CD4-positive, alpha-beta T cell treated with Interleukin-6 at 100 ng/mL for 8 hours (primary cell): ENCODE data around the gene TSC22D1.
"Not testable (repeated sequence)": the region's sequence is repeated elsewhere in the genome, so short reads cannot be mapped to it uniquely, and the experiment has no call there.

Source experiments
- DNase-seq: peaks from one replicate; pipeline ENCODE4 v3.0.0-alpha.2; 2020; ENCODE audit warnings: mixed read lengths, low spot score

TSC22D1 gene

DNA sequence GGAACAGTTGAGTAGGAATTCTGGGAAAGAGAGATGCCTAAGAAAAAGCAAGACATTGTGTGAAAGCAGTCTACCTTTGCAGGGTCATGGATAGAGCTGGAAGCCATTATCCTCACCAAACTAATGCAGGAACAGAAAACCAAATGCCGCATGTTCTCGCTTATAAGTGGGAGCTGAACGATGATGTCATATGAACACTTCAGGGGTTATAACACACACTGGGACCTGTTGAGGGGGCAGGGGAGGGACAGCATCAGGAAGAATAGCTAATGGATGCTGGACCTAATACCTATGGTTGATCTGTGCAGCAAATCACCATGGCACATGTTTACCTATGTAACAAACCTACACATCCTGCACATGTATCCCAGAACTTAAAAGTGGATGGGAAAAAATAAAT lies 69.9 kb downstream of the TSC22D1 start:
- DNase-seq: no peak

DNA sequence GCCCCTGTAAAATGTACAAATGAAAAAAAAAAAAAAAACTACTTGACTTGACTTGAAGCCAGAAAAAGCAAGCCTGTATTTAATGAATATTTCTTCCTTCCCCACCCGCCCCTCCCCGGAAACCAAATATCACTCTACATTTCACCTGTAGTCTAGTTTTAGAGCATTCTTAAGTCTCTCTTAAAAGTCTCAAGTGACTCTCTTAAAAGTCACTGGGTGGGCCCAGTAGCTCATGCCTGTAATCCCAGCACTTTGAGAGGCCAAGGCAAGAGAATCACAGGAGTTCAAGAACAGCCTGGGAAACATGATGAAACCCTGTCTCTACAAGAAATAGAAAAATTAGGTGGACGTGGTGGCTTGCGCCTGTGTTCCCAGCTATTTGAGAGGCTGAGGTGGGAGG lies 72.0 kb downstream of the TSC22D1 start:
- DNase-seq: no peak

DNA sequence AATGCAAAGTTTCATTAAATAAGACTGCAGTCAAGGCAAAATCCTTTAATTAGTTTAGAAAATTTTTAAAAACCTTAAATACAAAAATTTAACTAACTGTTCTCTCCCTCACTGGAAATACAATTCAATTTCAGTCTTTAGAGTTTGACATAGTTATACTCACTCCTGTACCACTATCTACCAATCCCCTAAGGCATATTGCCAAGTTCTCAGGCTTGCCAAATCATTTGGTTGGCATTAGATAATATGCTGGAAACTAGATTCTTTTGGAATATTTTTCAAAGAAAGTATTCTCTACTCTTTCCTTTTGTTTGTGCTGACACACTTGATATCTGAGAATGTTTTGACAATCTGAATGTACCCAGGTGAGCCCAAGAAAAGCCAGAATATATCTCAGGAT lies 77.2 kb downstream of the TSC22D1 start:
- no peak for DNase-seq

DNA sequence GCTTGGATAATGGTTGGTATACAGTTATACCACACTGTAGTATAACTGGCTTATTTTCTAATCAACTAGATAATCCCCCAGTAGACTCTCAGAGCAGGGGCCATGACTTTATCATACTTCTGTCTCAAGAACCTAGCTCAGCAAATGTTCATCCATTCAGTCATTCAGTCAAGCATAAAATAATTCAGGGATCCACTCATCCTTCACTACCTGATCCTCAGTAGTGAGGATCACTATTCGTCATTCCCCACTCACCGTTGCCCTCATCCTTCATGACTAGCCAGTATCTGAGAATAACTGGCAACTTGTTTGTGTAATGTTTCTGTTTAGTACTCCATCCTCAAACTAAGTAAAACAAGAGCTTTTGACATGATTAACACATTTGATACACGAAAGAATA lies 77.6 kb downstream of the TSC22D1 start:
- no peak for DNase-seq

DNA sequence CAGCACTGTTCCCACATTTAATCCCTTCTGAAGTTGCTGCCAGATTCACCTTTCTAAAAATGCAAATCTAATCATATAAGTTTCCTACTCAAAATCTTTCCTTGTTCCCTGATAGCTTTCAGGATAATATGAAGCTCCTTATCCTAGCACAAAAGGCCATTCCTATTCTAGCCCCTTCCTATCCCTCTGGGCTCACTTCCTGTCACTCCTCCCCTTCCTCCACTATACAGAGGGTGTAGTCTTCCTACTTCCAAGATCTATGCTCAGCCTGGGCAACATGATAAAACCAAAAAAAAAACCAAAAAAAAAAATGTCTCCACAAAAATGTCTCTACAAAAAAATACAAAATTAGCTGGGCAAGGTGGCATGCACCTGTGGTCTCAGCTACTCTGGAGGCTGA lies 78.3 kb downstream of the TSC22D1 start:
- DNase-seq: no peak

DNA sequence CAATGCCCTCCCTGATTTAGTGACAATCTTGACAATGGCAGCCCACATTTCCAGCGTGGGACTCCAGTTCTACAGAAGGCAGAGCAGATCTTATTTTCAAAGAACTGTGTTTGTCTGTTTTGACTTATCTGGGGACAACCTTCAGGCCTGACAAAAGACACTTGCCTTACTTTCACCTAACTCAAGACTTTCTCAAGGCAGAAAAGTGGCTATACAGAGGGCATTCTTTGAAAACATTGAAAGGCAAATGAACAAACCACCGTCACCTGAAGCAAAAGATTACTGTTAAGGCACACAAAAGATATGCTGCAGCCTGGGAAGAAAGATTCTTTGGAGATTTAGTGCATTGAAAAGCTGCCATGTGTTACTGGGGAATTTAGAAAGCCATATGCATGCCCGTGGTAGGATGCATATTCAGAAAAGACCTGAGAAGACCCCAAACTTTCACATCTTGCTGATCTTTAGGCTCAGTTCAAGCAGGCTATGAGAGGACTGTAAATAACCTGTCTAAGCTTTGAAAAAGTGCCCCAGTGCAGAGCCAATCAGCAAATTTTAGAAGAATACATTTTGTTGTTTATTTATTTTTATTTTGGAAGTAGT lies 82.8 kb downstream of the TSC22D1 start:
- DNase-seq: no peak

DNA sequence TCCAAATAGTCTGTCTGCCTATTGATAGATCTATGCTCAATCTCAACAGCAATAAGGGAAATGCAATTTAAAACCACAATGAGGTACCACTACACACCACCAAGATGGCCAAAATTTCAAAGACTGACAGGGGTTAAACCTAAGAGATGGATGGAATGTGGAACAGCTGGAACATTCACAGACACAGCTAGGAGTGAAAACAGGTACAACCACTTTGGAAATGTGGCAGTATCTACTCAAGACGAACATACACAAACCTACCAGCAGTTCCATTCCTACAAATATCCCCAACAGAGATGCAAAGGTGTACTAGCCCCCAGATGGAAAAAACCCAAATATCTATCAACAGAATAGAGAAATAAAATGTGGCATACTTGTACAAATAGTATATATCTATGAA lies 86.4 kb downstream of the TSC22D1 start:
- no peak for DNase-seq

DNA sequence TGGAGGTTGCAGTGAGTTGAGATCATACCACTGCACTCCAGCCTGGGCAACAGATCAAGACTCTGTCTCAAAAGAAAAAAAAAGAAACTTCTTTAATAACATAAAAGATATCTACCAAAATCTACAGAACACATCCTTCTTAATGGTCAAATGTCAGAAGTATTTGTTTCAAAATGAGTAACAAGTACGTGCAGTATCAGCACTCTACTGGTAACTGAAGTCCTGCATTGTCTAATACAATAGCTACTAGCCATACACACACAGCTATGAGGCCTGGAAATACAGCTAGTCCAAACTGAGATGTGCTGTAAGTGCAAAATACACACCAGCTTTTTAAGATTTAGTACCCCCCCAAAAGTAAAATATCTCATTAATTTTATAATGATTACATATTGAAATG lies 88.1 kb downstream of the TSC22D1 start:
- no peak for DNase-seq

DNA sequence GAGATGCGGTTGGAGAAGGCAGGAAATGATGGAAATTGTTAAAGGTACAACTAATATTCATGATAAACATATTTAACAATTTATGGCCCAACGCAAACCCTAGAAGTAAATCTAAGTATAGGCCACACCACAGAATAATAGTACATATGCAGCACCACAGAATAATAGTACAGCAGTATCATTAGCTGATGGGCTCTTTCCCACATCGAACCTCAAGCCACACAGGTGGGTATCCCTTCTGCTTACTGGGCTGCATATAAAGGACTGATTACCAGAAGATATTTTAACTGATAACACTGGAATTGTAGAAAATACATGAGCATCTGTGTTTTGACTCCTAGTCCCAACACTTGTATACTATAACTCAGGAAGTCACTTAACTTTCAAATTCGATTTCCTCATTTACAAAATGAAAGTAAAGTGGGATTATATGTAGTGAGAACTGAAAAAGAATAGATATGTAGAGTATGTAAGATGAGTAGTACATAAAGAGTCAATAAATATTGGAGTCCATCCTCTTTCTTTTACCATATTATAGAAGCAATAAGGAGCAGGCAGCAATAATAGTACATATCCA lies 91.5 kb downstream of the TSC22D1 start:
- no peak for DNase-seq

DNA sequence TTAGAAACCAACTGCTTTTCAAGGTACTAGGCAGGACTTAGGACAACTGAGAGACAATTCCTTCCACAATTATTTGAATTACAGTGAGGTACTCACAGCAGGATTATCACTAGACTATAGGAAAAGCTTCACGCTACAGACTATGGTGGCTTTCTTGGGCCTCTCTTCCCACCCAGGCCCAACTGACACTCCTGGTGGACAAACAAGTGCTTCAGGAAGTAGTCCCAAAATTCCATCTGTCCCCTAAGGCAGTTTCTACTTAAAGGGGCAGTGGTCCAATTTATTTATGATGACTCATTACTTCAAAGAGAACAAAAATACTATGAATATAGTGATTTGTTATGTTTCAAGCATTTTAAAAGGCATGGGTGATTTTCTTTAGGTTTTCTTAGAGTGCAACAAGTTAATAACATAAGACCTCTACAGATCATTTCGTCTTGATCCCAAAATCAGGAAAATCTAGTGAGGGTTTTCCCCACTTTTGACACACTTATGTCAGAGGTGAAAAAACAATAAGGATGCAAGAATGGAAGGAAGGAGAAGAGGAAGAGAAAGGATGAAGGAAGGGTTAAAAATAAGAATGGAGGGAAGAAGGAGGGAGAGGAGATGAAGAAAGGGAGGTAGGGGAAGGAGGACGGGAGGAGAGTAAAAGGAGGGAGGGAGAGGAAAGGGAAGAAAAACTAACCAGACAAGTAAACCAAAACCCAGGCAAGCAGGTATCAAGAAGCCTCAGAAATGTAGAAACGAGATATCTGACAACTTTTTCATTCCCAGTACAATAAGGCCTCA lies 101.8 kb downstream of the TSC22D1 start:
- DNase-seq: no peak

DNA sequence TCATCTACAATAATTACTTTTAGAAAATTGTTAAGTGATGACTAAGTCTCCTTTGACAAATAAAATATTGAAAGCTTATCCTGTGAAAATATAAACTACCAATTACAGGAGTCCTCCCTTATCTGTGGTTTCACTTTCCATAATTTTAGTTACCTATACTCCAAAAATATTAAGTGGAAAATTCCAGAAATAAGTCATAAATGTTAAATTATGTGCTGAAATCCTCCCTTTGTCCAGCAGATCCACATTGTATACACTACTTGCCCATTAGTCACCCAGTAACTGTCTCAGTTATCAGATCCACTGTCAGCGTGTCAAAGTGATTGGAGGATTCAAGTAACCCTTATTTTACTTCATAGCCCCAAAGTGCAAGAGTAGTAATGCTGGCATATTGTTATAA lies 104.4 kb downstream of the TSC22D1 start:
- DNase-seq: no peak

DNA sequence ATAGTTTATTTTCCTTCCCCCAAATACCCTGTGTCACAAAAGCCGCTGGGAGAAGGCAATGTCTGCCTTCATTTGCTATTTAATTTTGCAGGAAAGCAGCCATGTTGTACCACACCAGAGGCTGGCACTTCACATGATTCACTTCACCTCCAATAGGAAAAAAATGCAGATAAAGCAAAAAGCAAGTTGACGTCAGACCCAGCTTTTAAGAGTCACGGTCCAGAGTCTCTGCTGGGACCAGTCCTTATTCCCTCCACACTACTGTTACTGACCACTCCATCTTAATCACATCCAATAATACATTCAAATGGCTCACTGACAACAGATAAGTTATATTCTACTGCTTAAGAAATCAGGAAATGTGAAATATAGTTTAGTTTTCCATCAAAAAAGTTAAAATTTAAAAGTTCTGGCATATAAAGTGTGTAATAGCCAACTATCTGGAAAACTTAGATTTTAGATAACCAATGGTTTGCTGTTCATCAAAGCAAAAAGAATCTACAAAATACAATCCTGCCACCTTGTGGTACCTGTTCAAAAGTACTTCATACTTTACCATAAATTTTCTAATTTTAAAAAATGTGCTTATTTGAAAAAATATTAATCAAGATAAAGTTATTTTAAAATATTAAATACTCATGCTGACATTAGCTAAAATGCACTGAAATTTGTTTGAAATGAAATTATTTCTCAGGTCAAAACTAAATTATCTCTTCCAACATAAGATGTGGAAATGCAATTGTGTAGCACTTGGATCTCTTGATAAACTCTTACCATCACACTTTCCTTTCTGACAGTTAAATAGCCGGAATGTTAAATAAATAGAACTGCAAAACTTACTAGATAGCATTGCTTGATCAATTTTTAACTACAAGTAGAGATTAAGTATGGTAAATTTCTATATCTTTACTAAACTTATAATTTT lies 105.2 kb downstream of the TSC22D1 start:
- DNase-seq: no peak

DNA sequence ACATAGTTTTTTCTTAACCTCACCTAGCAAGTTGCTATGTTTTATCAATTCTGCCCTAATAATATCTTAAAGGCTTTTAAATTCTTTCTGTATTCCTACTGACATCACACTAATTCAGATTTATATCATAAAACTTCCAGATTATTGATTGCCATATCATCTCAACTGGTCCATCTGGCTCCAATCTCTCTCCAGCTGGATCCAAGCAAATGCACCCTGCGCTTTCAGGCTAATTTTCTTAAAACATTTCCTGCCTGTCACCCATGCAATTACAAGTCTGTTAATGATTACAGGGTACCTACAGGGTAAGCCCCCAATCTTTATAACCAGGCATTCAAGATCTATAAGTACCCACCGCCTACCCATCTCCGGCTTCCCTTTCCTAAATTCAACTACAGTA lies 107.3 kb downstream of the TSC22D1 start:
- DNase-seq: no peak

DNA sequence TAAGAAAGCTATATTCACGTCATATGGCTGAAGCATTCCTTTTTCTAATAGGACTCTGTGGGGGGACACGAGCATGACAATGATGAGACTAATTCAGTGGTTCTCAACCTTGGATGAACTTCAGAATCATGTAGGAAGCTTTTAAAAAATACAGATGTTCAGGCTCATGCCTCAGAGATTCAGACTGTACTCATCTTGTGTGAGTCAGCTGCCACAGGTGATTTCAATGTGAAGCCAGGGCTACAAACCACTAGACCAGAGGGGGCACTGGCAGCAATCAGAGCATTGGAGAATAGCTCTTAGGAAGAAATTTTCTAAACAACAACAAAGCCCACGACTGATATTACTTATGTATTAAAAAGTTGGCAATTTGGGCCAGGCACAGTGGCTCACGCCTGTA lies 110.8 kb downstream of the TSC22D1 start:
- no peak for DNase-seq

DNA sequence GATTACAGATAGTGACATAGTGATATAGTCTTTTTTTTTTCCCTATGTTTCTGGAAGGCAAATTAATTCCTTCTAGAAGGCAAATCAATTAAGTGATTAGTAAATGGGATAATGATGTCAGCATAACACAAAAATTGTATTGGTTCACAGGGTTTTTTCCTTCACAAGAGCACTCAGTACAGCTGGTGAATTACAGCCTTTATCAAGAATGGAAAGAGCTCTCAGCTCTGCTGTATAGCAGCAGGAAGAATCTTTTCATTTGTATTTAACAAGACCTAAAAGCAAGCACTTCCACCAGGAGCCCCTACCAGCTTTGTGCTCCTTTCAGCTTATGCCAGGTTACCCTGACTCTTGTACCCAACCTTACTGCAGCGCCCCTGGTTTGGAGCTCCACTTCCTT lies 111.7 kb downstream of the TSC22D1 start:
- no peak for DNase-seq

DNA sequence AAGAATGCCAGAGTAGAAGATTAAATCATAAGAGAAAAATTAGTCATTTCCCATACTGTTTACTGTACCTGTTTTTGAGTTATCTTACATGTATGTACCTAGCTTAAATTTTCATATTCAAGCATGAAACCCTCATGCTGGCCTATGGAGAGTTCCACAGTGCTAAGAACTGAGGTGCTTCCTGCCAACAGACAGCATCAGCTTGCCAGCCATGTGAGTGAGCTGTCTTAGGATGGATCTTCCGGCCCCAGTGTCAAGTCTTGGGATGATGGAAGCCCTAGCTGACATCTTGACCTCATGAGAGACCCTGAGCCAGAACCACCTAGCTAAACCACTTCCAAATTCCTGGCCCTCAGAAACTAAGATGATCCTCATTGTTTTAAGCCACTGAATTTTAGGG lies 112.4 kb downstream of the TSC22D1 start:
- DNase-seq: no peak

DNA sequence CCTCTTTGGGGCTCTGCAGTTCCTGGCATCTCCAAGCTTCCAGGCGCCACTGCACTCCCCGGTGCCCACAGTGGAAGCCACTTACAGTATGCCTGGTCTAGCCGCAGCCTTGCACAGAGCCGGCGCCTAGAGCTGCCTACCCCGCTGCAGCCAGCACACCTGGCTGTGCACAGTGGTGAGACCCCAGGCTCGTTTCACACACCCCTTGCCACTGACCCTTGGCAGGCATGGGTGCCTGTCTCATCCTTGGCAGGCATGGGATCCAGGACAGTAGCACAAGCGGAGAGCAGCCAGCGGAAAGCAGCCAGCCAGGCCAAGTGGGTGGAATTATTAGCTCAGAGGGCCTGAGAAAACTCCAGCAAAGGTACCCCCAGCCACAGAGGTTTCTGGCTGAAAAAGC lies 116.5 kb downstream of the TSC22D1 start:
- no peak for DNase-seq

DNA sequence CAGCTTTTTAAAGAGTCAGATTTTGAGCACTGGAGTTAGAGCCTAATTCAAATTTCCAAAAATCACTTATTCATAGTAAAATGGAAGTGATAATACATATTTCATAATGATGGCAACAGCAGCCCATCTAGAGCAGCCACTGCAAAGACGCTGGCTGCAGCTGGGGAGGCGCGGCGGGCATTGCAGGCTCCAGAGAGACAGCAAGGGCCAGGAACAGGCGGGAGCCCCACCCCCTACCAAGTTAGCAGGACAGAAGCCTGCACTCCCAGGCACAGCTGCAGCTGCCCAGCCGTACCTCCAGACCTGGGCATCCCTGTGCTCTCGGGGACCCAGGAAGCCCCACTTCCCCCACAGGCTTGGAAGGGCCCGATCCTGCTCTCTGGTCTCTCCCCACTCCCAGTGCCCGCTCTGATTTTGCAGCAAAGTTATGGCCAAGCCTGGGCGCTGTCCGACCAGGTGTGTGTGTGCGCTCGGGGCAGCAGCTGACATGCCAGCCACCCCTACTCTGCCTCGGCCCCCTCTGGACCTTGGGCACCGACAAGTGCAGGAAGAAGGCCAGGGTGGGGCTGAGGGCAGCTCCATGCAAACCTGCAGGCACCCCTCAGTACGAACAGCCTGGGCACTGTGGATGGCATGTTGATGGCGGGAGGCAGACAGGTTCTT lies 117.7 kb downstream of the TSC22D1 start:
- DNase-seq: no peak

DNA sequence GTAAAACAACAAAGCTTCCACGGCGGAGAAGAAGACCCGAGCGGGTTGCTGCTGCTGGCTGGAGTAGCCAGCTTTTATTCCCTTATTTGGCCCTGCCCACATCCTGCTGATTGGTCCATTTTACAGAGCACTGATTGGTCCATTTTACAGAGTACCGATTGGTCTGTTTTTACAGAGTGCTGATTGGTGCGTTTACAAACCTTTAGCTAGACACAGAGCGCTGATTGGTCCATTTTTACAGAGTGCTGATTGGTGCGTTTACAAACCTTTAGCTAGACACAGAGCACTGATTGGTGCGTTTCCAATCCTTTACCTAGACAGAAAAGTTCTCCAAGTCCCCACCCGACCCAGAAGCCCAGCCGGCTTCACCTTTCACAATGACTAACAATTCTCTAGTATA lies 119.9 kb downstream of the TSC22D1 start:
- not testable (repeated sequence) for DNase-seq

DNA sequence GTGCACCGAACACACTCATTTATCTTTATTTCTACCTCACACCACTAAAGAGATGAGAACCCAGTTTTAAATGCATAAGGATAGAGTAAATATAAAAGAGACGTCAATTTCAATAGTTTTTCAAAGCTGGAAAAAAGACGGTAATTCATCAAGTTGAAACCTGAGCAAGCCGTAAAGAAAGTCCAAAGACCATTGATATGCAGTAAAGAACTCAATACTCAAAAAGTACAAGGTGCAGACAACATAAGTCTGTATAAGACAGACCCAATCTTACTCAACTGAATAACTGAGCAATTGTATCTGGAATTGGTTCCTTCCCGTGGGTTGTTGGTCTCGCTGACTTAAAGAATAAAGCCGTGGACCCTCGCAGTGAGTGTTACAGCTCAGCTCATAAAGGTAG lies 120.4 kb downstream of the TSC22D1 start:
- DNase-seq: no peak

DNA sequence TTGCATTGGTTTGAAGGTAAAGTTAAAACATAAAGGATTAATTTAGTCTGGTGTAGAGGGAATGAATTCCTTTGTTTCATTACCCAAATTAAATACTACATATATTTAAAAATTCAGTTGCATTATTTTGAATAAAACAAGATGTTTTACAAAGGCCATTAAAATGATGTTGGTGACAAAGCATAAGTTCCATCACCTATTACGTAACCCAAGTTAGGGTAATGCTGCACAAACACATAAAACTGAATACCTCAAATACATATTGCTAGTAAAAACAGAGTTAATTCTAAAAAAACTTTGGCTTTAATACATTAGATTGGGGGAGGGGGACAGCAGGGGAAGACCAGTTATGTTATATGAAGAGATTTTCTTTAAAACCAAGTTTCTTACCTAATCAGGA lies 122.2 kb downstream of the TSC22D1 start:
- no peak for DNase-seq

DNA sequence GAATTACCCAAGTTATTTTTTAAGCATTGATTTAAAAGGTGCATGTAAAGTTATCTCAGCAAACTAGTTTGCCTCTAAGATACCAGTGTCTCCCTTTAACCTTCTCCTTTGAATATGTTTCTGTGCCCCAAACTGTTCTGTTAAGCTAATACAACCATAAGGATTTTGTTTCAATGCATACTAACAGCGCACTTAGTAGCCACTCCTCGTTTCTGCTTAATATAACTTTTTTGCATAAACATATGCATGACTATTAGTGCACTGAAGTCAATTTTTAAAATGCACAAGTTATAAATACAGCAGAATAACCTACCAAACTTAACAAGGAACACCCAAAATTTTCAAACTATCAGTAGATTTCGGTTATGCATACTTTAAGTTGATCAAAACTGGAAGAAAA lies 123.1 kb downstream of the TSC22D1 start:
- no peak for DNase-seq
